ENCODE data around the gene ADAM12. TPM values are rescaled to one million over a fixed set of nuclear protein-coding genes. Genes with fewer than 3 reads are reported as not detected.

Gene ADAM12
- total RNA-seq, 3 donors from 2014 or later (not counting 1 experiment from before 2014, with no cell fraction given) = 1.6 to 1.9 (median 1.8) TPM

DNA sequence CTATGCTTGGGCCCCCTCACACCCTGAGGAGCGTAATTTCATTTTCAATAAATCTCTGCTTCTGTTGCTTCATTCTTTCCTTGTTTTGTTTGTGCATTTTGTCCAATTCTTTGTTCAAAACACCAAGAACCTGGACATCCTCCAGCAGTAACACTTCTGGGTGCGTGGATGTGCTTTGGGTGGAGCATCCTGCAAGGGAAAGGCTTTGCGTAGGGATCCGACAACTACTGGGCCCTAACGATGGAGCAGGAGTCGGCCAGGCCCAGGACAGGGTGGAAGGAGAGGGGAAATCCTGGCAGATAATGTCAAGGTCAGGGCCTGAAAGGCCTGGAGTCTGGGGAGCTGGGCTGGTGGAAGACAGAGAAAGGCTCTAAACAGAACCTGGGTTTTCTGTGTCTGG, 231.8 kb downstream of the ADAM12 start:
- Histone ChIP-seq H3K36me3 (ENCODE audit: control insufficient read depth, insufficient read depth, low read length) (no peaks in the 10 kb centered on the region), H3K27ac (ENCODE audit: low read length) (no peak overlapping the region), H3K27me3 (ENCODE audit: control insufficient read depth, insufficient read depth, low read length) (no peaks in the 10 kb centered on the region), H3K4me3 (ENCODE audit: low read length) (no peak overlapping the region), H3K9me3 (ENCODE audit: control insufficient read depth, insufficient read depth, low read length) (no peaks in the 10 kb centered on the region), H3K4me1 (ENCODE audit: control insufficient read depth, insufficient read depth, low read length) (no peaks in the 10 kb centered on the region)
- Mint-ChIP-seq H3K27ac (no peak overlapping the region), H3K27me3 (ENCODE audit: low read depth in 2 of 2) (peaks cover 15 to 20% of the 10 kb centered on the region in 2 donors), H3K4me1 (peaks cover 0 to 4% of the 10 kb centered on the region in 2 donors), H3K36me3 (peaks cover 6% of the 10 kb centered on the region), H3K9me3 (peaks cover 0 to 2% of the 10 kb centered on the region in 2 donors), H3K4me3 (no peak overlapping the region)
- WGBS (ENCODE audit: insufficient coverage) = 91% methylated on average over 6 of the region's 6 CpGs
- DNase-seq (no peak), ATAC-seq (no peak)
- intact Hi-C loops (cut with micrococcal nuclease) = no loop called here
- TF ChIP-seq, protein P1, sequence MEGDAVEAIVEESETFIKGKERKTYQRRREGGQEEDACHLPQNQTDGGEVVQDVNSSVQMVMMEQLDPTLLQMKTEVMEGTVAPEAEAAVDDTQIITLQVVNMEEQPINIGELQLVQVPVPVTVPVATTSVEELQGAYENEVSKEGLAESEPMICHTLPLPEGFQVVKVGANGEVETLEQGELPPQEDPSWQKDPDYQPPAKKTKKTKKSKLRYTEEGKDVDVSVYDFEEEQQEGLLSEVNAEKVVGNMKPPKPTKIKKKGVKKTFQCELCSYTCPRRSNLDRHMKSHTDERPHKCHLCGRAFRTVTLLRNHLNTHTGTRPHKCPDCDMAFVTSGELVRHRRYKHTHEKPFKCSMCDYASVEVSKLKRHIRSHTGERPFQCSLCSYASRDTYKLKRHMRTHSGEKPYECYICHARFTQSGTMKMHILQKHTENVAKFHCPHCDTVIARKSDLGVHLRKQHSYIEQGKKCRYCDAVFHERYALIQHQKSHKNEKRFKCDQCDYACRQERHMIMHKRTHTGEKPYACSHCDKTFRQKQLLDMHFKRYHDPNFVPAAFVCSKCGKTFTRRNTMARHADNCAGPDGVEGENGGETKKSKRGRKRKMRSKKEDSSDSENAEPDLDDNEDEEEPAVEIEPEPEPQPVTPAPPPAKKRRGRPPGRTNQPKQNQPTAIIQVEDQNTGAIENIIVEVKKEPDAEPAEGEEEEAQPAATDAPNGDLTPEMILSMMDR (IDR thresholded peaks at IDR 0.05) = no peak

DNA sequence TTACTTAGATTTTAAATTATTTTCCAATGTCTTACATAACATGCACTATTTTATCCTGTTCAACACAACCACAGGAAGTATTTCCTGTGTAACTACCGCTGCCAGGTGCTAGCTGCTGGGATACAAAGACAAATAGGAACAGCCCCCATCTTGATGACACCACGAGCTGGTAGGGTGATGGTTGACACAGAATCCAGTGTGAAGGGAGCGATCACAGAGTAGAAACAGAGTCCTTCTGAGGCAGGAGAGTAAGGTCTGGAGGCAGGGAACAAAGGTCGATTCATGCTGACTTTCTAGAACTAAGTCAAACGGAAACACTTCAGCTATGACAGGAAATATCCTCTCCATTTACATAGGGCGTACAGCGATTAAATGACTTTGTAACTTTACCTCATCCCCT, 232.3 kb downstream of the ADAM12 start:
- no peaks in the 10 kb centered on the region for H3K36me3 ChIP-seq (ENCODE audit: control insufficient read depth, insufficient read depth, low read length)
- H3K4me3 ChIP-seq (ENCODE audit: low read length) = no peak overlapping the region
- TF ChIP-seq, protein P1 (IDR thresholded peaks at IDR 0.05) = no peak
- no peak overlapping the region for H3K27ac Mint-ChIP-seq
- no peak overlapping the region for H3K4me3 Mint-ChIP-seq
- DNase-seq = no peak
- H3K27me3 ChIP-seq (ENCODE audit: control insufficient read depth, insufficient read depth, low read length) = no peaks in the 10 kb centered on the region
- no peak overlapping the region for H3K27ac ChIP-seq (ENCODE audit: low read length)
- H3K36me3 Mint-ChIP-seq = peaks cover 6% of the 10 kb centered on the region
- peaks cover 0 to 4% of the 10 kb centered on the region in 2 donors for H3K4me1 Mint-ChIP-seq
- no peaks in the 10 kb centered on the region for H3K4me1 ChIP-seq (ENCODE audit: control insufficient read depth, insufficient read depth, low read length)
- H3K27me3 Mint-ChIP-seq (ENCODE audit: low read depth in 2 of 2) = peaks cover 14 to 20% of the 10 kb centered on the region in 2 donors
- intact Hi-C loops (cut with micrococcal nuclease) = no loop called here
- no peak for ATAC-seq
- H3K9me3 ChIP-seq (ENCODE audit: control insufficient read depth, insufficient read depth, low read length) = no peaks in the 10 kb centered on the region
- 43% methylated on average over 7 of the region's 7 CpGs for WGBS (ENCODE audit: insufficient coverage)
- peaks cover 0 to 2% of the 10 kb centered on the region in 2 donors for H3K9me3 Mint-ChIP-seq

DNA sequence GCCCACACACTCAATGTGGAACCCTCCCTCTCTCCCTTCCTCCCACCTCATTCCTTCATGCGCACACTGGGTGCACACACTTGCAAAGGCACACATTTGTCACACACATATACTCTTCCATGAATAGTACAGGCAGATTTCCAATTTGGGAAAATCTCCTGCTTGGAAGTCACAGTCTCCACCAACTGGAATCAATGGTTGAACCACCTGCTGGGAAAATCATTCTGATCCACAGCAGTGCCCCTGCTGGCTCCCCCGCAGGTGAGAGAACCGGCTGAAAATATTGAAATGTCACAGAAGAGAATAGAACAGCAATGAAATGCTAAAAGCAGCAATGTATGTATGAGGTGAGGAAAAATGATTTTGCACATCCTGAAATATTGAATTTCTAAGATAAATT, 232.7 kb downstream of the ADAM12 start:
- TF ChIP-seq, protein P1 (IDR thresholded peaks at IDR 0.05) = no peak
- intact Hi-C loops (cut with micrococcal nuclease) = no loop called here
- WGBS (ENCODE audit: insufficient coverage) = 47% methylated on average over 2 of the region's 3 CpGs
- Mint-ChIP-seq H3K4me3 (no peak overlapping the region), H3K36me3 (peaks cover 6% of the 10 kb centered on the region), H3K27me3 (ENCODE audit: low read depth in 2 of 2) (peaks cover 12 to 20% of the 10 kb centered on the region in 2 donors), H3K4me1 (peaks cover 0 to 4% of the 10 kb centered on the region in 2 donors), H3K9me3 (peaks cover 2 to 3% of the 10 kb centered on the region in 2 donors), H3K27ac (no peak overlapping the region)
- Histone ChIP-seq H3K36me3 (ENCODE audit: control insufficient read depth, insufficient read depth, low read length) (no peaks in the 10 kb centered on the region), H3K4me3 (ENCODE audit: low read length) (no peak overlapping the region), H3K27ac (ENCODE audit: low read length) (no peak overlapping the region), H3K9me3 (ENCODE audit: control insufficient read depth, insufficient read depth, low read length) (no peaks in the 10 kb centered on the region), H3K27me3 (ENCODE audit: control insufficient read depth, insufficient read depth, low read length) (no peaks in the 10 kb centered on the region), H3K4me1 (ENCODE audit: control insufficient read depth, insufficient read depth, low read length) (no peaks in the 10 kb centered on the region)
- ATAC-seq (no peak), DNase-seq (no peak)
